ENCODE results near the gene PCSK9.

- TF ChIP-seq POLR2A (IDR thresholded peaks at IDR 0.05) (no peak), CTCF (IDR thresholded peaks at IDR 0.05) (no peak)
Observed at GRCh38 chr1:55078470-55078869, 39.1 kb downstream of the PCSK9 start.

Data from heart left ventricle (tissue), 13 donors.